Sciatic nerve (tissue), 2 donors: Measurements from ENCODE around the gene ARIH1. TPM values are rescaled to one million over a fixed set of nuclear protein-coding genes. Genes with fewer than 3 reads are reported as not detected.
"Not testable (repeated sequence)": the region's sequence is repeated elsewhere in the genome, so short reads cannot be mapped to it uniquely, and the experiment has no call there.

Source experiments
- ATAC-seq: fragments of 200-7000 bp; cut with Tn5 transposase; one replicate; pipeline ENCODE4 v1.9.1; 2020; ENCODE audit warnings: mild to moderate bottlenecking, moderate library complexity
- DNase-seq: peaks from one replicate; pipeline ENCODE4 v3.0.0-alpha.2; 2020; ENCODE audit warnings: low spot score
- intact Hi-C: fragments of 100-400 bp; cut with DNase I; formaldehyde crosslinking; loops from one replicate; pipeline ENCODE4 v1.14.2; 2022
- total RNA-seq: library from RNA; stranded (reverse); fragmentation: NEBNext Ultra II Directional; extraction: Animal tissue kit (Norgen Biotek cat#: 25700); gene quantifications from one replicate; pipeline ENCODE4 v1.2.1, GENCODE V29; 2021
- donor health status: DM: no; HTN: no; CAD: no.
- donor health status: DM: no; HTN: no; CAD: no.

ARIH1 gene
- total RNA-seq, 1 donor from 2014 or later = 175 TPM

DNA sequence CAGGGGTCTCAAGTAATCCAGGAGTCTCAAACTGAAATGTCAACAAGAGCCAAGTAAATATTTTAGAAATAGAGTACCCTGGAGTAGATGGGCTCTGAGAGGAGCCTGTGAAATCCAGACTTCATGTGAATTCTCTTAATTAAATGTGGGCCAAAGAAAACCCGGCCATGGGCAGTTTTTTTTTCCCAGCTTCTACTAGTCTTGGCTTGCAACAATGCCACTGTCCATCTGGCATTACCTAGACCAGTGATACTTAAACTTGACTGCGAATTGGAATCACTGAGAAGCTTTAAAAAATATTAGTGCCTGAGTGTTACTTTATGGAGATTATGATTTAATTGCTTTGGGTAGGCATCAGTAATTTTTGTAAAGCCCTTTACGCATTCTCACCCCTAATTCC, 114.0 kb downstream of the ARIH1 start:
- DNase-seq = no peak
- no peak for ATAC-seq
- intact Hi-C loops = no loop called here

DNA sequence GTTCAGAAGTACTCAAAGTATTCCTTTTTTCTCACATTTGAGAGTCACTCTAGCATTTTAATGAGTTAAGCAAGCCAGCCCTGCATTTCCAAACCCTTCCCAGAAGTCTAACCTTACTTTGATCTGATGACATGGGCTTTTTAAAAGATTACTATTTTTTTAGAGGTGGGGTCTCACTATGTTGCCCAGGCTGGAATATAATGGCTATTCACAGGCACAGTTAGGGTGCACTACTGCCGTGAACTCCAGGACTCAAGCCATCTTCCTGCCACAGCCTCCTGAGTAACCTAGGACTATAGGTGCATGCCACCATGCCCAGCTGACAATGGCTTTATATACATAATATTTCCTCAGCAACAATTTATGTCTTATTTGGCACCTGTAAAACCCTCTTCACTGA, 116.3 kb downstream of the ARIH1 start:
- intact Hi-C loops = no loop called here
- DNase-seq (no peak), ATAC-seq (no peak)

DNA sequence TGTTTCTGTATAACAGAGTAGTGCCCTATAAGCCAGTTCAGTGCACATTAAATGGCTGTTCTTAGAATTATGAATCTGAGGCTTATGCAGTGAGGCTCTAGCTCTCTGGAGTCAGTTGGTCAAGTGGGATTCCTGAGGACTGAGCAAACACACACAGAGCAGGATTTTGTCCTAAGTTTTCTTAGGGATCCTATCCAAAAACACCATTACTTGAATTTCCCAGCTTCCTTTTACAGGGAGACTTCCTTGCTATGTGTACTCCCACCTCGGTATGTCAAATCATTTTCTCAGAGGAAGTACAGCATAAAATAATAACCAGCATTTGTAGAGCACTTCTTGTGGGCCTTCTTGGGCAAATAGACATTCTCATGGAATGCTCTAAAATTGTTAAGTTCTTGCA, 117.2 kb downstream of the ARIH1 start:
- ATAC-seq = no peak
- intact Hi-C loops = no loop called here
- no peak for DNase-seq

DNA sequence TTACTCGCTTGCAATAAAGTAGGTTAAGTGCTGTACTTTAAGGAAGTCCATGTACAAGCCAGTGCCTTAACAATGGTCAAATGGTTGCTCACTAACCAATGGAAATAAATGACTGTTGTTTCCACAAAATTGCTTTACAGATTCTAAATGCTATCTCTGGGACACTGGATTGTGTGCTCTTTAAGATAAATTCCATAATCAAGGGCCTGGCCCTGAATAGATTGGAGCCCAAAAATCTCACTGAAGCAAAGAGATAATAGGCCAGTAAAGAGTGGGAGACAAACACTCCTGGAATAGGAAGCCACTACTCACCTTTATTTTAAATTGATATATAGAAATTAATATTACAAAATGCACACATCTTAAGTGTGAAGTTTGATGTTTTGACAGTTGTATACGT, 118.0 kb downstream of the ARIH1 start:
- DNase-seq (no peak), ATAC-seq (no peak)
- intact Hi-C loops = no loop called here

DNA sequence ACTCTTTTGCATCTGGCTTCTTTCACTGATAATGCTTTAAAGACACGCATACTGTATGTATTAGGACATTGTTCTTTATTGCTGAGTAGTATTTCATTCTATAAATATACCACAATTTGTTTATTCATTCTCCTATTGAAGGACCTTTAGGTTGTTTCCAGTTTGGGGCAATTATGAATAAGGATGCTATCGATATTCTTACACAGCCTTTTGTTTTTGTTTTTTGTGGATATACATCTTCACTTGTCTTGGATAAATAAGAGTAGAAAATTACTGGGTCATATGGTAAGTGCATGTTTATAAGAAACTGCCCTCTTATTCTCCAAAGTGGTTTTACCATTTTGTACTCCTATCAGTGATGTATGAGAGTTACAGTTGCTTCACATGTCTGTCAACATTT, 118.5 kb downstream of the ARIH1 start:
- DNase-seq (no peak), ATAC-seq (no peak)
- intact Hi-C loops = no loop called here

DNA sequence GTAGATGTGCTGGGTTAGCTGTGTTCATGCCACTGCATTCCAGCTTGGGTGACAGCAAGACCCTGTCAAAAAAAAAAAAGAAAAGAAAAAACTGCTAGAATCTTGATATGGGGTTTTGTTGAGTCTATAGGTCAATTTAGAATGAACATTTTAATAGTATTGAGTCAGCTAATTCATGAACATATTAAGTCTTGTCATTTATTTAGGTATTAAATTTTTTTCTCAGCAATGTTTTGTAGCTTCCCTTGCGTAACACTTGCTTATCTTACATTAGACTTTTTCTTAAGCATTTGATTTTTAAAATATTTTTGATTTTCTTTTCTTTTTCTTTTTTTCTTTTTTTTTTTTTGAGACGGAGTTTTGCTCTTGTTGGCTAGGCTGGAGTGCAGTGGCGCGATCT, 119.7 kb downstream of the ARIH1 start:
- no peak for ATAC-seq
- DNase-seq = no peak
- intact Hi-C loops = no loop called here

DNA sequence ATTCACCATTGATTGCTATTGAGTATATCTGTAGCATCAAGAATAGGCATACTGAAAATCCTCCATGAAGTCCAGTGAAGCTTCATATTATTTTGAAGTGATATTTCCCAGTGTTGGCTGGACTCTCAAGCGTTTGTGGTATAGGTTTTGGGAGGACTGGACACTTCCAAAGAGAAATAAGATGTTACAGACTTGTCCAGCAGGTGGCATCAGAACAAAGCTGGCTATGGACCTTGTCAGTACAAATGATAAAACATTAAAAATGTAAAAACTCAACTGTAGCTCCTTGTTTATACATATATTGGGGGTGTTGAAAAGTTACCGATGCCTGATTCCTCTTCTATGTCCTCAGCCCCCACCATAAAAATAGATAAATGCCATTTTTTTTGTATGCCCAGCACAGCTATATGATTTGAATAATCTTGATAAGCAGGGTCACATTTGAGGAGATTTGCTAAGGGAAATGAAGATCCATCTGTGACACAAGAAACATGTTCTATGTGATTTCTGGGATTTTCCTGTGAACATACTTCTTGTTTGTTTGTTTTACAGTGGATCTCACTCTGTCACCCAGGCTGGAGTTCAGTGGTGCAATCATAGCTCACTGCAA, 125.8 kb downstream of the ARIH1 start:
- intact Hi-C loops = no loop called here
- ATAC-seq = no peak
- DNase-seq = no peak

DNA sequence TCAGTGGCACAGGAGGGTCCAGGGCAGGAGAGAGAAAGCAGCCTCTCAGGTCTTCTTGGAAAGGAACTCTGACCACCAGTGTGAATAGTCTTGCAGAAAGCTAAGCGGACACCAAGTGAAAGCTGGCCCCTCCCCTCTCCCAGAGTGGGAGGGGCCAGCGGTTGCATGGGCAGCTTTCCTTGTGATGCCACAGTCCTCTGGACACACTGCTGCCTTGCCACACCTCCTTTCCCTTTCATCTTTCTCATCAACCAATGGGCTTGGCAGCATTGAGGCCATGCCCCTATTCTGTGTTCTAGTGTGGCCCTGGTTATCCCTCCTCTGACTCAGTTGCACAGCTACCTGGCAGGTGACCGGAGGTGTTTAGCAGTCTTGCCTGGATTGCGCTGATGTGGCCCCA, 130.7 kb downstream of the ARIH1 start:
- DNase-seq (no peak), ATAC-seq (no peak)
- intact Hi-C loops = no loop called here

DNA sequence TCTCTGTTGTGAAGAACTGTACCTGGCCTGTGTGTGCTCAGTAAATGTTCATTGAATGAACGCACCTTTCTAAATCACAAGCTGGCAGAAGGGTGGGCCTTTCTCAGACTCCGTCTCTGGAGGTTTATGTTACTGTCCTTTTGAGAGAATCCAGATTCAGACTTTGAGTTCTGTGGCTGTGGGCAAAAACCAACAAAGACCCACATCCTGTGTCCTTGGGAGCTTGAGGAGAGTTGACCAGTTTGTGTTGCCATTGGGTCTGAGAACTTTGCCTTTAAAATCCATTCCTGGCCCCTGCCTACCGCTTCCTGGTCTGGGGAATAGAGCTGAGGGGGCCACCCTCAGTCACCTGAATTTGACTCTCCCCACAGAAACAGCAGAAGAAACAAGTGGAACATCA, 134.0 kb downstream of the ARIH1 start:
- intact Hi-C loops, DNase-seq, ATAC-seq: not testable (repeated sequence)

DNA sequence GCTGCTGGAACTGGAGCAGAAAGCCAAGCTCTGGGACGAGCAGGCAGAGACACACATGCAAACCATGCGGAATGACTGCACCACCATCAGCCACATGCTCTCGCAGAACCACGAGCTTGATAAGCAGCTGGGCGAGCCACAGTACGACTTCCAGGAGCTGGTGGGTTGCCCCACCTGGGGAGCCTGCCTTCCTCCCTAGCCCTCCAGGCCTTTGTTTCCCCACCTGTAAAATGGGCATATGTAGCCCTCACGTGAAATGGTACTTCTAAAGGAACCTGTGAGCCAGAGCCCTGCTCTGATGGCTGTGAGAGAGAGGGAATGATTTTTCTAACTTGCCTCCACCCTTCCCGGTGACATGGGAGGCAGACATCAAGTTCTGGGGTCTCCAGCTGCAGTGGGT, 135.7 kb downstream of the ARIH1 start:
- intact Hi-C loops = no loop called here
- DNase-seq (no peak), ATAC-seq (no peak)

DNA sequence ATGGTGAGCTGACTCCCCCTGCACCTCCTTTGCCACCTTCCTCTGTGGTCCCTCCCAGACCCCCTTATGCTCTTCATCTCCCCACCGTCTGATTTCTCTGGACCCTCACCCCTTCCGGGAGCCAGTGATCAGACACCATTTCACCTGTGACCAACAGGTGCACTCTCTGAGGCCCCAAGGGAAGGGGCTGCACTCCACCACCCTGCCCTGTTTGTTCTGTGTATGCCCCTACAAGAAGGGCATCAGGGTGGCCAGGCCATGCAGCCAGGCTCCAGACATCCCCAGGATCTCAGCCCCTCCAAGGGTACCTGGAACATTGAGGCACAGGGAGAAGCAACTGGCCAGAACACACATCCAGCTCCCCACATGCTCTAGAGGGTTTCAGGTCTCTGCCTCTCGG, 138.2 kb downstream of the ARIH1 start:
- ATAC-seq, intact Hi-C loops, DNase-seq: not testable (repeated sequence)

DNA sequence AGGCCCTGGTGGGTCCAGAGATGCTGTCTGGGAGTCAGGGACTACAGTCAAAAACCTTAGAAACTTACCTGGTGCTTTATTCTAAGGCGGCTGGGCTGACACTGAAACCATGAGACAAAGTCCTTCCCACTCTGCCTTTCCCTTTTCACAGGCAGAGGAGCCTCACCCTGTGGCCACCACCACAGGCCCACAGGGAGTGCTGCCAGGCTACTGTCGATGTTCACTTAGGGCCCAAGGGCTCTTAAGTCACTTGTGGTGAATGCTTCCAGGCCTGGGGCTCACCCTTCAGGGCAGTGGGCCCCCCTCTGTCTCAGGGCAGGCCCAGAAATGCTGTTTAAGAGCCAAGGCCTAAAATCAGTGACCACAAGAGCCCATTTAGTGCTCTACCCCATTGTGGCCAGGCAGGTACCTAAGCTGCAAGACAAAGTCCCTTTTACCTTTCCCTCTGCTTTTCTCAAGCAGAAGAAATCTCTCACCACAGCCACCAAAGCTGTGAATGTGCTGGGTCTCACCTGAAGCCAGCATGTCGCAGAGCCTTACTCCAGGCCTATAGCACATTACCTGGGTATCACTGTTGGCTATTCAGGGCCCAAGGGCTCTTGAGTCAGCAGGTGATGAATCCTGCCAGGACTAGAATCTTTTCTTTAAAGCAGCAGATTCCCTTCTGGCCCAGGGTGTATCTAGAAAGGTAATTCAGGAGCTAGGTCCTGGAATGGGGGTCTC, 140.8 kb downstream of the ARIH1 start:
- no peak for DNase-seq
- intact Hi-C loops = no loop called here
- ATAC-seq = no peak

DNA sequence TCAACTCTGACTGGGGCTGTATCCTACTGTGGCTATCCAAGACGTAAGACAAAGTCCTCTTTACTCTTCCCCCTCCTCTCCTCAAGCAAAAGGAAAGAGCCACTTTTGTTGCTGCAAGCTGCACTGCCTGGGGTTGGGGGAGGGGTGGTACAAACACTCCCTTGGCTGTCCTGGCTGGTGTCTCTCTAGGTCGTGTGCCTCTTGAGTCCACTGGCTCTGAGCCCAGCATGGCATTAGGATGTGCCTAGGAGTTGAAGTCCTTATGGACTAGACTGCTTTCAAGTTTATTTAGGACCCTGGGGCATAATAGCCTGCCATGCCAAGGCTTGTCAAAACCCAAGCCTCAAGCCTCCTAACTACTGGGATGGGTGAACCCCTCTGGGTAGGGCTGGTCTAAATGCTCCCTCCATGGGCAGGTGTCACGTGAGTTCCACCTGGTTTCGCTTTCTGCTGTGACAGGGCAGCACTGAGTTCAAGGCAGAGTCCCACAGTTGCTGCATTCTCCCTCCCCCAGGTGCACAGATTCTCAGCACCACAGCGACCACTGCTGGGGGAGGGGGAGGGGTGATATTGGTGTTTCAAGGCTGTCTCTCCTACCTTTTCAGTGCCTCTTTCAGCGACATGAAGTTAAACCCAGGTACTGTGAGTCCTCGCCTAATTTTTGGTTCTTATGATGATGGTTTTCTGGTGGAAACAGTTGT, 141.6 kb downstream of the ARIH1 start:
- DNase-seq, intact Hi-C loops, ATAC-seq: not testable (repeated sequence)

DNA sequence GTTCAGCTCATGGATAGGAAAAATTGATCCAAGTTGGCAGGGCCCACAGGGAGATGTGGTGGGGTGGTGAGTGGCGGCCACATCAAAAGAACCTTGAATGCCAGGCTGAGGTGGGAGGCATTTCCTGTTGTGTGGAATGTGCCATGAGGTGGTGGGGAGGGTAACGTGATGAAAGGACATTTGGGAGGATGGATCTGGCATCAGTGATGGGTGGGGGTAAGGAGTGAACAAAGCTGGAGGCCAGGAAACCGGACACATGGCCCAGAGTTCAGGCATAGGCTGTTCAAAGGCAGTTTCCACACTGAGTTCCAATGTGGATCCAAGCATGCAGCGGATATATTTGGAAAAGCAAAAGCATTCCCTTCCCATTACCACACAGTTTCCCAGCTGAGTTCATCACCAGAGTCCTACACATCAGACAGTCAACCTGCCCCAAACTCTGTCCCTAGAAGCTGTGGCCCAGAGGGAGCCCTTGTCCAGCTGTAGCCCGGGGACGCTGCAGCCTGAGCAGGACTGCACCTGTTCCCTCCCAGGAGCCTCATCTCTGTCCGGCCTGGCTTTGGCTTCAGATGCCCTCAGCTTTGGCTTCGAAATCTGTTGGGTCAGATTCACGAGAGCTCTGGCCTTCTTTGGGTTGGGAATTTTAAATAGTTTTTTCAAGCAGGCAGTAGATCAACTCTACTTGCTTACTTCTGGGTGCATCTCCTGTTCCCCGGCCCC, 142.5 kb downstream of the ARIH1 start:
- intact Hi-C loops = no loop called here
- no peak for DNase-seq

DNA sequence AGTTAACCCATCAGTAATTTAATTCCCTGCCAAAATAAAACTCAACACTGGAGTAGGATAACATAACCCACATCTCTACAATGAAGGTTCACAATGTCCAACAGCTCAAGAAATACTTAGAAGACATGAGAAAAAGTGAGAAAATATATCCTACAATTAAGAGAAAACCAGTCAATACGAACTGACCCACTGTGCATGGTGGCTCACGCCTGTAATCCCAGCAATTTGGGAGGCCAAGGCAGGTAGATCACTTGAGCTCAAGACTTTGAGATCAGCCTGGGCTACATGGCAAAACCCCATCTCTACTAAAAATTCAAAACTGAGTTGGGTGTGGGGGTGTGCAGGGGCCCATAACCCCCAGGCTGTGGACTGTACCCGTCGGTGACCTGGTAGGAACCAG, 149.7 kb downstream of the ARIH1 start:
- ATAC-seq, DNase-seq, intact Hi-C loops: not testable (repeated sequence)

More for the DNA sequence above, 142.5 kb downstream of the ARIH1 start:
- no peak for ATAC-seq

DNA sequence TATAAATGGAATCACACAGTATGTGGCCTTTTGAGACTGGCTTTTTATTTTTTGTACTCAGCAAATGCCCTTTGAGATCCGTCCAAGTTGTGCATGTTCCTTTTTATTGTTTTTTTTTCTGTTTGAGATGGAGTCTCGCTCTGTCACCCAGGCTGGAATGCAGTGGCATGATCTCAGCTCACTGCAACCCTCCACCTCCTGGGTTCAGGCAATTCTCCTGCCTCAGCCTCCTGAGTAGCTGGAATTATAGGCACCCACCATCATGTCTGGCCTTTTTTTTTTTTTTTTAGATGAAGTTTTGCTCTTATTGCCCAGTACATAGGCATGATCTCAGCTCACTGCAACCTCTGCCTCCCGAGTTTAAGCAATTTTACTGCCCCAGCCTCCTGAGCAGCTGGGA, 152.0 kb downstream of the ARIH1 start:
- intact Hi-C loops, ATAC-seq, DNase-seq: not testable (repeated sequence)

DNA sequence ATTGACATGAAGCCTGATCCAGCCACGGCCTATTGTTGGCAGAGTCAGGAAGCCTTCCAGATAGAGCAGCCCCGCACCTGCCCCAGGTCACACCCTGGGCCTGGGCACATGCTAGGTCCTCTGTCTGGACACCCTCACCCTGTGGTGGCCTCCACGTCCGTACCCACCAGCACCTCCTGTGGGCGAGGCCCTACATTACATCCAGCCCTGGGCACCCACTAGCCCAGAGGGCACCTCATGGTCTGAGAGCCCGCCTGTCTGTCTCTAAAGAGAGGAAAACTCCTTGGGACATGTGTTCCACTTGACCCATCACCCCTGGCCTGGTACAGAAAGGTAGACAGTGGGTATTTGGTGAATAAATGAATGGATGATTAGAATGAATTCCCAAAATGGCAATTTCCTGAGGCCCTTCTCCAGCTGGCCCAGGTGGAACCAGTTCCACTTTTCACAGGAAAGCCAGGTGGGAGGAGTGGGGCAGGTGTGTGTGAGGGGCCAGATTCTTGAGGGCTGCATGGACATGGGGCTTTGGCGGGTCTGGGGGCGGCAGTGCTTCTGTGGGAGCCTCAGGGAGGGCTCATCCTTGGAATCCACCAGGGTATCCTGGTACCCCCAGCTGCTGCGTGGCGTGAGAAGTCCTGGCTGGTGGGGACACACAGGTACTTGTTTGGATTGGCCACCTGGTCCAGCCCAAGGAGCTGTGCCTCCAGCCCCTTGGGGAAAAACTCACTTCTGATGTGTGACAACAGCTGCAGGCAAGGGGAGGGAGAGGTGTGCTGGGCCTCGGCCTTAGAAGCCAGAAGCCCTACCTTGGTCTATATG, 154.3 kb downstream of the ARIH1 start:
- ATAC-seq, intact Hi-C loops, DNase-seq: not testable (repeated sequence)

DNA sequence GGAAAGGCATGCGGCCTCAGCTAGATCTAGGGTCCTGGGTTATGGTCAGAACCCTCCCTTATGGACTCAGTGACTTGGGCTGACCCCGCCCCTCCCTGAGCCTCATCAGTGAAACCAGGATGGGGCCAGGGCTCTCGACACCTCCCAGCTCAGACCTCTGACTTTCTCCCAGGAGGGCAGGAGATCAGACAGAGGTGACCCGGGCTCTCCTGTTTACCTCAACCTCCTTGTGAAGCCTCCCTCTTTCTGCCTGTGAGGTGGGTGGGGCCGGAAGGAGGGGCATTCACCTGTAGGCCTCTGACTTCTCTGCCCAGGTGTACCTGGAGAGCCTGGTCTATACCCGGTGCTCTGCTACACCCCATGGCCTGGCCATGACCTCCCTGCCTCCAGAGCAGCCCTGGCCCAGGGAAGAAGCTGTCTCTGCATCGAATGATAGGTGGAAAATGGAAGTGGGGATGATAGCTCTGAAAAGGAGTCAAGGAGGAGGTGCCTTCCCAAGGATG, 155.0 kb downstream of the ARIH1 start:
- ATAC-seq, DNase-seq, intact Hi-C loops: not testable (repeated sequence)
